GM18507 (cell line): ENCODE results near the gene AIDA.
"Not testable (repeated sequence)": the region's sequence is repeated elsewhere in the genome, so short reads cannot be mapped to it uniquely, and the experiment has no call there.

Experiments used
- DNase-seq: peaks from one replicate; pipeline ENCODE4 v3.0.0; 2011; ENCODE audit warnings: low read depth; ENCODE audit not compliant: insufficient read length; ENCODE audit errors: extremely low spot score
- FAIRE-seq: peaks from 2 replicates; lab custom pipeline; 2011; peaks lifted over from hg19 to GRCh38; lab: Jason Lieb, UNC

Gene AIDA

GRCh38 chr1:222712253-222713090, at the start of gene AIDA, which contains the start of gene BROX:
Gene AIDA, minus strand, starts transcription at chr1:222712491. Its CDS starts 174 bp downstream, at chr1:222712317.
Gene BROX, plus strand, starts transcription at chr1:222712564. Its CDS starts 3,136 bp downstream, at chr1:222715700.
- FAIRE-seq: no peak
- peak; percentile 84 for DNase-seq

GRCh38 chr1:222761083-222761482, 48.8 kb upstream of the AIDA start:
- no peak for DNase-seq
- FAIRE-seq: no peak

GRCh38 chr1:222759451-222760035, 47.3 kb upstream of the AIDA start:
- DNase-seq: no peak
- FAIRE-seq: no peak

- DNase-seq (no peak), FAIRE-seq (no peak)
Observed at GRCh38 chr1:222757646-222758268, 45.5 kb upstream of the AIDA start.

- DNase-seq (no peak), FAIRE-seq (no peak)
Observed at GRCh38 chr1:222754366-222755139, 42.3 kb upstream of the AIDA start.

- DNase-seq (no peak), FAIRE-seq (no peak)
Observed at GRCh38 chr1:222751255-222751654, 39.0 kb upstream of the AIDA start.

- DNase-seq: no peak
- peak; percentile 73 for FAIRE-seq
Observed at GRCh38 chr1:222750651-222751050, 38.4 kb upstream of the AIDA start.

- DNase-seq: no peak
- FAIRE-seq: no peak
Observed at GRCh38 chr1:222749927-222750326, 37.6 kb upstream of the AIDA start.

- FAIRE-seq: peak; percentile 63
- not testable (repeated sequence) for DNase-seq
Observed at GRCh38 chr1:222741630-222742457, 29.6 kb upstream of the AIDA start.

GRCh38 chr1:222739929-222740328, 27.6 kb upstream of the AIDA start:
- no peak for FAIRE-seq
- DNase-seq: no peak

- no peak for FAIRE-seq
Observed at GRCh38 chr1:222739465-222739864, 27.2 kb upstream of the AIDA start.

GRCh38 chr1:222736972-222737371, 24.7 kb upstream of the AIDA start, which contains the start of gene FAM177B:
Gene FAM177B, plus strand, starts transcription at chr1:222737202. Its CDS starts 9,344 bp downstream, at chr1:222746546.
- FAIRE-seq: no peak
- DNase-seq: no peak

More at GRCh38 chr1:222739465-222739864, 27.2 kb upstream of the AIDA start:
- DNase-seq: no peak

GRCh38 chr1:222736470-222736869, 24.2 kb upstream of the AIDA start:
- no peak for FAIRE-seq
- DNase-seq: no peak

GRCh38 chr1:222734740-222735139, 22.4 kb upstream of the AIDA start:
- DNase-seq: no peak
- FAIRE-seq: no peak

GRCh38 chr1:222732216-222733159, 20.2 kb upstream of the AIDA start:
- no peak for DNase-seq
- FAIRE-seq: peak; percentile 97

- FAIRE-seq: no peak
Observed at GRCh38 chr1:222730866-222731265, 18.6 kb upstream of the AIDA start.

GRCh38 chr1:222728746-222729145, 16.5 kb upstream of the AIDA start:
- DNase-seq: no peak
- FAIRE-seq: no peak

More at GRCh38 chr1:222730866-222731265, 18.6 kb upstream of the AIDA start:
- DNase-seq: no peak

- DNase-seq (no peak), FAIRE-seq (no peak)
Observed at GRCh38 chr1:222716393-222716792, 4.1 kb upstream of the AIDA start.
